ENCODE measurements around the gene TSSK2. TPM values are rescaled to one million over a fixed set of nuclear protein-coding genes. Genes with fewer than 3 reads are reported as not detected.

TSSK2 gene
- total and polyA plus RNA-seq, 7 donors, result 0.14 to 0.32 (median 0.28) TPM; not detected in 3

DNA sequence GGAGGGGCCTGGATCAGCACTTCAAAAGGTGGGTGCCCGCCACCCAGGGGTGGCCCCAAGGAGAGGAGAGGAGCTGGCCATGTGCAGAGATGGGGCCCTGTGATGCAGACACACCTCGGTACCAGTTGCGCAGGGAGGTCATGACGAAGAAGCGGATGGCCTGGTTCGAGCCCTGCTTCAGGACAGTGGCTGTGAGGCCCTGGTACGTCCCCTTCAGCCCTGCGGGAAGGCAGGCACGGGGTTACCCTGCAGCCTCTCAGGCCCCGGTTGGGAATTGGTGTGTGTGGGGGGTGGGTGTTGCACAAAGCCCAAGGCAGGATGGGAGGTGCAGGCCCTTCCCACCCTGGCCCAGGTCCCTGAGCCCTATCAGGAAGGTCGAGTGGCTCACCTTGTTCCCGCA lies 45.6 kb downstream of the TSSK2 start:
- Histone ChIP-seq H3K27ac (no peak overlapping the region), H3K9me3 (no peaks in the 10 kb centered on the region), H3K4me3 (no peak overlapping the region), H3K36me3 (ENCODE audit: insufficient read depth in 1 of 2, low read depth in 1 of 2) (peaks cover 0 to 39% of the 10 kb centered on the region in 2 donors), H3K4me1 (peaks cover 21% of the 10 kb centered on the region), H3K27me3 (ENCODE audit: insufficient read depth in 3 of 3, low read length in 2 of 3) (no peaks in the 10 kb centered on the region)
- no peak for DNase-seq
- 83 to 87% (median 86%) methylated on average over 12 of the region's 12 CpGs for WGBS, 3 donors
- intact Hi-C loops (cut with DNase I), result loop anchor here in 1 of 2 donors (5.0 kb wide), 1 partner anchor 34 kb away; the partner anchor contains the start of gene ESS2
- no peak for ATAC-seq
- TF ChIP-seq, protein P1, sequence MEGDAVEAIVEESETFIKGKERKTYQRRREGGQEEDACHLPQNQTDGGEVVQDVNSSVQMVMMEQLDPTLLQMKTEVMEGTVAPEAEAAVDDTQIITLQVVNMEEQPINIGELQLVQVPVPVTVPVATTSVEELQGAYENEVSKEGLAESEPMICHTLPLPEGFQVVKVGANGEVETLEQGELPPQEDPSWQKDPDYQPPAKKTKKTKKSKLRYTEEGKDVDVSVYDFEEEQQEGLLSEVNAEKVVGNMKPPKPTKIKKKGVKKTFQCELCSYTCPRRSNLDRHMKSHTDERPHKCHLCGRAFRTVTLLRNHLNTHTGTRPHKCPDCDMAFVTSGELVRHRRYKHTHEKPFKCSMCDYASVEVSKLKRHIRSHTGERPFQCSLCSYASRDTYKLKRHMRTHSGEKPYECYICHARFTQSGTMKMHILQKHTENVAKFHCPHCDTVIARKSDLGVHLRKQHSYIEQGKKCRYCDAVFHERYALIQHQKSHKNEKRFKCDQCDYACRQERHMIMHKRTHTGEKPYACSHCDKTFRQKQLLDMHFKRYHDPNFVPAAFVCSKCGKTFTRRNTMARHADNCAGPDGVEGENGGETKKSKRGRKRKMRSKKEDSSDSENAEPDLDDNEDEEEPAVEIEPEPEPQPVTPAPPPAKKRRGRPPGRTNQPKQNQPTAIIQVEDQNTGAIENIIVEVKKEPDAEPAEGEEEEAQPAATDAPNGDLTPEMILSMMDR (IDR thresholded peaks at IDR 0.05), result no peak

DNA sequence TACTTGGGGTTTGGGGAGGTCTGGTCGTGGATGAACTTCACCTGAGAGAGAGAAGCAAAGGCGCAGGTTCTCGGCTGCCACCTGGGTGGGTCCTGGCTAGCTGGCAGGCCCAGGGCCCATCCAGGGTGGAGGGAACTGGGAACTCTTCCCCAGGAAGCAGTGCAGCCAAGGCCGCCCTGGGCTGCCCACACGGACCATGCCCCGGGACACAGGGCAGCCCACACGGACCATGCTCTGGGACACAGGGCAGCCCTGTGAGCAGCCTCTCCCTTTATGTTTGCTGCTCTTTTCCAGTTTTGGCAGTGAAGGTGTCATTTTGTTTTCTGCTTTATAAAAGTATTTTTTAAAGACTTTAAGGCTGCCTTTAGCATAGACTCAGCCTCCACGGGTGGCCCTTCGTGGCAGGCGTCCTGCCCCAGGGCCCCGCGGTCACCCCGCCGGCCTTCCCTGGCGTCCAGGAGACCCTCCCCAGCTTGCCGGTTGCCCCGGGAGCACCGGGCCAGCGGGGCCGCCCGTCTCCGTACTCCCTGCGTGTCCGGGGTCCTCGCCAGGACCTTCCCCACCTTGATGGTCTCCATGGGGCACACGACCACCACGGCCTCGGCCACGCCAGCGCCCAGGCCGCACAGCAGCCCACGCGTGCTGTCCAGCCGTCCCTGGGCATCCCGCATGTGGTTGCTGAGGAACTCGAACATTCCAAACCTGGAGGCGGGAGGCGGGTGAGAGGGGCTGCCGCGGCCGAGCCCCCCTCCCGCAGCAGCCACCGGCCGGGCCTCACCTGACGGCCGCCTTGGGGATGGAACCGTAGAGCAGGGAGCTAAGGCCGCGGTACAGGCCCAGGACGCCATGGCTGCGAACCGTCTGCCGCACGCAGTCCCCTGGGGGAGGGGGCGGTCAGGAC lies 46.3 kb downstream of the TSSK2 start:
- peaks cover 0 to 41% of the 10 kb centered on the region in 2 donors for H3K36me3 ChIP-seq (ENCODE audit: insufficient read depth in 1 of 2, low read depth in 1 of 2)
- H3K4me1 ChIP-seq, result peaks cover 21% of the 10 kb centered on the region
- no peak for DNase-seq
- 45 to 51% (median 48%) methylated on average over 47 to 55 of the region's 55 CpGs for WGBS, 3 donors
- no peaks in the 10 kb centered on the region for H3K27me3 ChIP-seq (ENCODE audit: insufficient read depth in 3 of 3, low read length in 2 of 3)
- peak overlapping the region; percentile 82 for H3K27ac ChIP-seq
- ATAC-seq, result no peak
- TF ChIP-seq, protein P1 (IDR thresholded peaks at IDR 0.05), result no peak
- intact Hi-C loops (cut with DNase I), result loop anchor here in 1 of 2 donors (5.0 kb wide), 1 partner anchor 35 kb away; the partner anchor contains the start of gene ESS2
- no peaks in the 10 kb centered on the region for H3K9me3 ChIP-seq
- peak overlapping the region; percentile 73 for H3K4me3 ChIP-seq

DNA sequence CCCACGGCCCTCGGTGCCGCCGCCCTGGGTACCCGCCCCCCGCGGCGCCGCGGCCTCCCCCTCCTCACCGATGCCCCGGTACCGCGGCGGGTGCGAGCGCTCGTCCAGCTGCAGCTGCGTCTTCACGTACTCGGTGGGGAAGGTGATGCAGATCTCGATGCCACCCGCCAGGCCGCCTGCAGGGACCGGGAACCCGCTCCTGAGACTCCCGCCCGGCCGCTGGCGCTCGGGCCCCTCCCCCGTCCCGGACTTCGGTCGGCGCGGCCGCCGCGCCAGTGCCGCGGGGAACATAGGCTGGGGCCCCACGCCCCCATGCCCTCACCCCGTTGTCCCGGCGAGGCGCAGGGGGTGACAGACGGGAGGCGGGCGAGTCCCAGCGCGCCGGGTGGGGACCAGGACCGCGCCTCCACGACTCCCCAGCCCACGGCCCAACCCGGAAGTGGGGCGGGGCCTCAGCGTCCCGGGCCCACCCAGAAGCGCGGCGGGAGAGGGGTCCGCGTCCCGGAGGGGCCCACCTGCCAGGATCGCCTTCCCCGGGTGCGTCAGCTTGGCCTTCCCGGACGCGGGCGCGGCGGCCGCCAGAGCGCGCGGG lies 47.1 kb downstream of the TSSK2 start:
- peaks cover 21% of the 10 kb centered on the region for H3K4me1 ChIP-seq
- no peaks in the 10 kb centered on the region for H3K27me3 ChIP-seq (ENCODE audit: insufficient read depth in 3 of 3, low read length in 2 of 3)
- DNase-seq (peak in 1 of 2 donors; percentile 72), ATAC-seq (peak in 1 of 4 donors; percentile 4)
- intact Hi-C loops (cut with DNase I), result loop anchor here in 1 of 2 donors (5.0 kb wide), 1 partner anchor 36 kb away; the partner anchor contains the start of gene ESS2
- 3 to 4% (median 4%) methylated on average over 34 to 80 of the region's 80 CpGs for WGBS, 3 donors
- H3K36me3 ChIP-seq (ENCODE audit: insufficient read depth in 1 of 2, low read depth in 1 of 2), result peaks cover 0 to 48% of the 10 kb centered on the region in 2 donors
- peak overlapping the region; percentile 82 for H3K27ac ChIP-seq
- no peaks in the 10 kb centered on the region for H3K9me3 ChIP-seq
- H3K4me3 ChIP-seq, result peak overlapping the region; percentile 73
- TF ChIP-seq, protein P1 (IDR thresholded peaks at IDR 0.05), result no peak

DNA sequence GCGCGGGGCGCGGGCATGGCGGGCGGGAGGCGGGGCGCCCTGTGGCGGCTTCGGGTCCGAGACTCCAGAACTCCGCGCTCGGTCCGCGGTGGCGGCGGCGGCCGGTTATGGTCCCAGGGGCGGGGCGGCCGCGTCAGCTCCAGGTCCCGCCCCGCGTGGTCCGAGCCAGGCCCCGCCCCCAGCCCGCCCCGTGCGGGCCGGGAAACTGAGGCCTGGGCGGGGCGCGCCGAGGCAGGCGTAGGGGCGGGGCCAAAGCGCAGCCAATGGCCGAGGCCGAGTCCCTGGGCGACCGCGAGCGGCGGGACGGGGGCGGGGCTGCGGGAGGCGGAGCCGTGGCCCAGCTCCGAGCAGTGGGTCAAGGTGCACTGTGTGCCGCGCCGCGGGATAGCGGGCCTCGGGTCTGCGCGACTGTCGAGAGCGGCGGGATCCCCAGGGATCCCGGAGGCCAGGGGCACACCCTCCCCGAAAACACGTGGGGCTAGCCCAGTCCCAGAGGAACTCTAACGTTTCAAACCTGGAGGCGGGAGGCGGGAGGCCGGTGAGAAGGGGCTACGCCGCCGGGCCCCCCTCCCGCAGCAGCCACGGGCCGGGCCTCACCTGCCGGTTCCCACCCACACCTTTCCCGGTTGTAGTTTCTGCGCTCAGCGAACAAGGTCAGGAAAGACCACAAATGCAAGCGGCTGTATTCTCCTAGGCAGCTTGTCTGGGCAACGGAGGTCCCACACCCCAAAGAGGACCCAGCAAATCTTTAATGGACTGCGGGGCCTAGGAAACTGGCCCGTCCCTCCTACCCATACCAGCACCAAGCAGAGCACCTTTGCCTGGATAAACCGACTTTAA lies 47.8 kb downstream of the TSSK2 start, which contains the start of gene SLC25A1:
Gene SLC25A1 (minus strand): TSS at position 80 of the 840 bp plus-strand sequence. CDS start 63 bp downstream, at position 17.
- WGBS, 3 donors, result 1 to 6% (median 4%) methylated on average over 36 to 86 of the region's 86 CpGs
- peak; percentile 68 to 86 (median 76) for ATAC-seq
- peaks cover 0 to 55% of the 10 kb centered on the region in 2 donors for H3K36me3 ChIP-seq (ENCODE audit: insufficient read depth in 1 of 2, low read depth in 1 of 2)
- intact Hi-C loops (cut with DNase I), result loop anchor here in 1 of 2 donors (5.0 kb wide), 1 partner anchor 37 kb away; the partner anchor contains the start of gene ESS2
- peak; percentile 93 to 95 for DNase-seq
- TF ChIP-seq, protein P1 (IDR thresholded peaks at IDR 0.05), result no peak
- H3K27me3 ChIP-seq (ENCODE audit: insufficient read depth in 3 of 3, low read length in 2 of 3), result no peaks in the 10 kb centered on the region
- peaks cover 21% of the 10 kb centered on the region for H3K4me1 ChIP-seq
- H3K27ac ChIP-seq, result peak within 1 kb of the TSS; percentile 82
- H3K4me3 ChIP-seq, result peak within 1 kb of the TSS; percentile 73
- no peaks in the 10 kb centered on the region for H3K9me3 ChIP-seq

All from psoas muscle (tissue), 8 donors.